Measurements from ENCODE around the gene PLEKHG5. TPM values are rescaled to one million over a fixed set of nuclear protein-coding genes. Genes with fewer than 3 reads are reported as not detected.

PLEKHG5 gene
- total and polyA plus RNA-seq, 11 donors: 7.2 to 20.2 (median 15.2) TPM

- ATAC-seq: no peak
- WGBS, 4 donors: 54 to 86% (median 78%) methylated on average over 4 of the region's 4 CpGs
- peaks cover 8 to 50% (median 37%) of the 10 kb centered on the region in 12 donors for H3K4me1 ChIP-seq
Measured at GRCh38 chr1:6421266-6421665, 70.2 kb downstream of the PLEKHG5 start.

GRCh38 chr1:6420454-6421042 lies 70.9 kb downstream of the PLEKHG5 start:
- Histone ChIP-seq H3K4me1 (peaks cover 8 to 50% (median 37%) of the 10 kb centered on the region in 12 donors), H3K9me3 (no peaks in the 10 kb centered on the region), H3K27ac (no peak overlapping the region), H3K36me3 (no peaks in the 10 kb centered on the region), H3K27me3 (peaks cover 71 to 100% (median 93%) of the 10 kb centered on the region in 9 donors), H3K4me3 (peak overlapping the region in 9 of 12 donors; percentile 14 to 55 (median 42))
- DNase-seq (no peak), ATAC-seq (no peak)
- intact Hi-C loops (cut with DNase I): no loop called here
- 15 to 20% (median 17%) methylated on average over 41 to 44 of the region's 44 CpGs for WGBS, 4 donors
- TF ChIP-seq POLR2A (IDR thresholded peaks at IDR 0.05): no peak
- TF ChIP-seq CTCF (IDR thresholded peaks at IDR 0.05): no peak

More at GRCh38 chr1:6421266-6421665, 70.2 kb downstream of the PLEKHG5 start:
- H3K36me3 ChIP-seq: no peaks in the 10 kb centered on the region
- TF ChIP-seq CTCF (IDR thresholded peaks at IDR 0.05) (no peak), POLR2A (IDR thresholded peaks at IDR 0.05) (no peak)
- DNase-seq: no peak
- peaks cover 71 to 100% (median 93%) of the 10 kb centered on the region in 9 donors for H3K27me3 ChIP-seq
- intact Hi-C loops (cut with DNase I): no loop called here
- H3K9me3 ChIP-seq: no peaks in the 10 kb centered on the region
- H3K27ac ChIP-seq: no peak overlapping the region
- H3K4me3 ChIP-seq: no peak overlapping the region

GRCh38 chr1:6419804-6420453 lies 71.5 kb downstream of the PLEKHG5 start, which contains the start of gene HES2:
Gene HES2, minus strand, starts transcription at chr1:6419919. Its CDS starts 99 bp downstream, at chr1:6419820.
- 1 to 2% (median 1%) methylated on average over 32 to 62 of the region's 62 CpGs for WGBS, 4 donors

More at GRCh38 chr1:6419804-6420453, 71.5 kb downstream of the PLEKHG5 start, which contains the start of gene HES2:
- Histone ChIP-seq H3K4me1 (peaks cover 5 to 46% (median 37%) of the 10 kb centered on the region in 12 donors), H3K36me3 (no peaks in the 10 kb centered on the region), H3K9me3 (no peaks in the 10 kb centered on the region), H3K27me3 (peaks cover 68 to 100% (median 93%) of the 10 kb centered on the region in 9 donors), H3K27ac (no peak within 1 kb of the TSS), H3K4me3 (peak within 1 kb of the TSS; percentile 16 to 55 (median 42))
- TF ChIP-seq CTCF (IDR thresholded peaks at IDR 0.05): no peak
- no peak for TF ChIP-seq POLR2A (IDR thresholded peaks at IDR 0.05)
- no peak for DNase-seq
- intact Hi-C loops (cut with DNase I): no loop called here
- peak in 3 of 4 donors; percentile 33 to 46 (median 39) for ATAC-seq

Data from heart left ventricle (tissue), 16 donors.